Lower lobe of right lung (tissue), 2 donors: ENCODE measurements around the gene BAZ1B. TPM values are rescaled to one million over a fixed set of nuclear protein-coding genes. Genes with fewer than 3 reads are reported as not detected.
A peak's percentile ranks its signal among the peaks of the same experiment; 100 is the strongest.
"Not testable (repeated sequence)": the region's sequence is repeated elsewhere in the genome, so short reads cannot be mapped to it uniquely, and the experiment has no call there.

Experiments used
- ATAC-seq, 2 donors: fragments of 200-7000 bp; cut with Tn5 transposase; one replicate each; pipeline ENCODE4 v1.9.1; 2020 to 2022; ENCODE audit warnings: mild to moderate bottlenecking in 2 of 2, moderate library complexity in 2 of 2
- DNase-seq: peaks from one replicate; pipeline ENCODE4 v3.0.0-alpha.2; 2020
- H3K27ac ChIP-seq: fragments of 200-600 bp; one replicate; pipeline ENCODE4 v1.8.0; 2022
- H3K27me3 ChIP-seq: fragments of 200-600 bp; one replicate; pipeline ENCODE4 v1.8.0; 2022; ENCODE audit warnings: low read depth
- H3K36me3 ChIP-seq: fragments of 200-600 bp; one replicate; pipeline ENCODE4 v1.8.0; 2022; ENCODE audit warnings: mild to moderate bottlenecking
- H3K4me1 ChIP-seq: fragments of 200-600 bp; one replicate; pipeline ENCODE4 v1.8.0; 2022
- H3K4me3 ChIP-seq: fragments of 200-600 bp; one replicate; pipeline ENCODE4 v1.8.0; 2022; ENCODE audit warnings: mild to moderate bottlenecking
- H3K9me3 ChIP-seq: fragments of 200-600 bp; one replicate; pipeline ENCODE4 v1.8.0; 2022
- CTCF ChIP-seq: fragments of 200-600 bp; IDR thresholded peaks from one replicate; pipeline ENCODE4 v1.8.0; 2022; ENCODE audit warnings: antibody characterized with exemption, mild to moderate bottlenecking
- intact Hi-C: fragments of 100-400 bp; cut with DNase I; formaldehyde crosslinking; loops from one replicate; pipeline ENCODE4 v1.11.0; 2022
- total RNA-seq: library from RNA; stranded (reverse); fragmentation: NEBNext Ultra II Directional; extraction: Animal tissue kit (Norgen Biotek cat#: 25700); gene quantifications from one replicate; pipeline ENCODE4 v1.2.1, GENCODE V29; 2021
- donor health status: DM: no; HTN: yes; CAD: no; lungs with severe emphysema.

The BAZ1B gene
- total RNA-seq, 1 donor from 2014 or later = 56.0 TPM

GRCh38 chr7:73544678-73545077 lies 22.6 kb upstream of the BAZ1B start:
- ATAC-seq = no peak
- H3K4me3 ChIP-seq = no peak overlapping the region
- H3K4me1 ChIP-seq = no peaks in the 10 kb centered on the region
- H3K36me3 ChIP-seq = peaks cover 89% of the 10 kb centered on the region
- TF ChIP-seq CTCF = no peak
- intact Hi-C loops = no loop called here
- H3K27me3 ChIP-seq = no peaks in the 10 kb centered on the region
- H3K27ac ChIP-seq = no peak overlapping the region
- no peak for DNase-seq
- H3K9me3 ChIP-seq = no peaks in the 10 kb centered on the region

GRCh38 chr7:73541722-73542121 lies 19.6 kb upstream of the BAZ1B start:
- Histone ChIP-seq H3K36me3 (peaks cover 90% of the 10 kb centered on the region), H3K27ac (no peak overlapping the region)
- intact Hi-C loops = no loop called here

DNA sequence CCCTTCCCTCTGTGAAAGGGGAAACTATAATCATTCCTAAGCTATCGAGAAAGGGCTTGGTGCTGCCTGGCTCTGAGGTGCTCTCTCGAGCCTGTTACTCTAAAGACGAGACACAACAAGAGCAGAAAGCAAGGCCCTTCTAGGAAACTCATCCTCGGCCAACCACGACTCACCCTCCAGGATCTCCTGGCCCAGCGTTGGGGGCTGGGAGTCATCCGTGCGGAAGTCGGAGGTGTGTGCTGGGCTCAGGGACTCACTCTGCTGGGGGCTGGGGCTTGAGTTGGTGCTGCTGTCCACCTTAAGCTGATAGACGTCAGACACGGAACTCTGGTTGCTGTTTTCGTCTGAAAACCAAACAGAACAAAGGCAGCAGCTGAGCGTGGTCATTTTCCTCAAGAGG lies 17.6 kb upstream of the BAZ1B start:
- Histone ChIP-seq H3K4me1 (no peaks in the 10 kb centered on the region), H3K36me3 (peaks cover 98% of the 10 kb centered on the region), H3K9me3 (no peaks in the 10 kb centered on the region), H3K4me3 (no peak overlapping the region), H3K27ac (no peak overlapping the region), H3K27me3 (no peaks in the 10 kb centered on the region)
- intact Hi-C loops = no loop called here
- DNase-seq = no peak
- no peak for ATAC-seq
- TF ChIP-seq CTCF = no peak

More at GRCh38 chr7:73541722-73542121, 19.6 kb upstream of the BAZ1B start:
- H3K4me1 ChIP-seq = no peaks in the 10 kb centered on the region
- no peak overlapping the region for H3K4me3 ChIP-seq
- no peak for ATAC-seq
- H3K9me3 ChIP-seq = no peaks in the 10 kb centered on the region
- no peak for DNase-seq
- no peak for TF ChIP-seq CTCF
- no peaks in the 10 kb centered on the region for H3K27me3 ChIP-seq

GRCh38 chr7:73538510-73538909 lies 16.4 kb upstream of the BAZ1B start:
- H3K27me3 ChIP-seq, intact Hi-C loops, H3K4me1 ChIP-seq, DNase-seq, H3K4me3 ChIP-seq, H3K27ac ChIP-seq, ATAC-seq, H3K9me3 ChIP-seq: not testable (repeated sequence)
- peaks cover 96% of the 10 kb centered on the region for H3K36me3 ChIP-seq

- H3K36me3 ChIP-seq = peaks cover 85% of the 10 kb centered on the region
- intact Hi-C loops = no loop called here
- H3K27ac ChIP-seq = no peak overlapping the region
- no peaks in the 10 kb centered on the region for H3K27me3 ChIP-seq
- no peaks in the 10 kb centered on the region for H3K4me1 ChIP-seq
- DNase-seq = peak; percentile 46
- no peaks in the 10 kb centered on the region for H3K9me3 ChIP-seq
- ATAC-seq = no peak
- no peak for TF ChIP-seq CTCF
- H3K4me3 ChIP-seq = no peak overlapping the region
These were observed 15.0 kb upstream of the BAZ1B start for GRCh38 chr7:73537051-73537450.

DNA sequence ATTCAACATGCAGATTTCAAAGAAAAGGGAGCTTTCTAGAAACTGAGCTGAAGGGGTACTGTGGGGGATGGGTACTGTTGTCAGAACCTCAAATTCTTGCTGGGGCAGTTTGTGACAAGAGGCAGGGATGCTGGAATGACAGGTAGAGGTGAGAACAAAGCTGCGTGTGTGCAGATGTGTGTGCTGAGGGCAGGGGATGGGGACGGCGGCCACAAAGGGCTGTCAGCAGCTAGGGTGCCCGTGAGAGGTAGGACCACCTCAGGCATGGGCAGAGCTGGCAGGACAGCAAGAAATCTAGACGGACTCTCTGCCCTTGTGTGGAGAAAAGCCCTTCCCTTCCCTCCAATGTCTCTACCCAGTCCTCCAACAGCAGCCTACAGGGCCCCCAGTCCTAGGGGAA lies 14.4 kb upstream of the BAZ1B start:
- ATAC-seq (no peak), DNase-seq (peak; percentile 22)
- Histone ChIP-seq H3K4me3 (no peak overlapping the region), H3K36me3 (peaks cover 79% of the 10 kb centered on the region), H3K9me3 (no peaks in the 10 kb centered on the region), H3K4me1 (no peaks in the 10 kb centered on the region), H3K27ac (no peak overlapping the region), H3K27me3 (no peaks in the 10 kb centered on the region)
- no peak for TF ChIP-seq CTCF
- intact Hi-C loops = no loop called here

- H3K4me1 ChIP-seq, H3K27me3 ChIP-seq, H3K27ac ChIP-seq, H3K9me3 ChIP-seq, H3K4me3 ChIP-seq, ATAC-seq, intact Hi-C loops: not testable (repeated sequence)
- H3K36me3 ChIP-seq = peaks cover 73% of the 10 kb centered on the region
- DNase-seq = peak; percentile 6
These were observed 13.8 kb upstream of the BAZ1B start for GRCh38 chr7:73535918-73536317.
